HepG2 (cell line): Measurements from ENCODE around the gene BEND3.

ENCODE experiments used
- CREM ChIP-seq, 2 experiments: sonication (generic) in 1 of 2; formaldehyde crosslinking in 1 of 2; IDR thresholded peaks; 2 replicates each; pipeline versions ENCODE4 v1.4.0 to v1.6.1; 2016 to 2020; ENCODE audit warnings: antibody characterized with exemption in 1 of 2, mild to moderate bottlenecking in 1 of 2, missing genetic modification reagents in 1 of 2
- EP300 ChIP-seq, 3 experiments: sonication (generic) in 1 of 3; formaldehyde crosslinking in 1 of 3; IDR thresholded peaks; 2 replicates each; pipeline versions ENCODE4 v1.5.1 to v1.6.1; 2011 to 2020; ENCODE audit warnings: low read depth in 2 of 3, low read length in 2 of 3, borderline replicate concordance in 1 of 3, improper control_type of control experiment in 1 of 3, mild to moderate bottlenecking in 1 of 3, missing genetic modification reagents in 1 of 3, moderate library complexity in 1 of 3
- HMG20B ChIP-seq: conservative IDR thresholded peaks from 2 replicates; pipeline ENCODE4 v1.6.1; 2016; ENCODE audit warnings: missing genetic modification reagents, missing compliant biosample characterization
- POLR2AphosphoS2 ChIP-seq: IDR thresholded peaks from 2 replicates; pipeline ENCODE4 v1.6.1; 2011; ENCODE audit warnings: low read depth, low read length, improper control_type of control experiment
- RFX5 ChIP-seq: IDR thresholded peaks from 2 replicates; pipeline ENCODE4 v1.6.1; 2011; ENCODE audit warnings: low read depth, low read length, improper control_type of control experiment
- SIN3A ChIP-seq: IDR thresholded peaks from 2 replicates; pipeline ENCODE4 v1.6.1; 2011; ENCODE audit warnings: low read depth, mild to moderate bottlenecking, control low read depth, low read length, borderline replicate concordance
- ZFX ChIP-seq: sonication (generic); formaldehyde crosslinking; IDR thresholded peaks from 2 replicates; pipeline ENCODE4 v1.4.0; 2020; ENCODE audit warnings: mild to moderate bottlenecking, low read depth, missing genetic modification reagents, moderate library complexity
- ZNF10 ChIP-seq: sonication (generic); formaldehyde crosslinking; IDR thresholded peaks from 2 replicates; pipeline ENCODE4 v1.4.0; 2020; ENCODE audit warnings: mild to moderate bottlenecking, low read depth, missing genetic modification reagents, borderline replicate concordance
- ZNF292 ChIP-seq: sonication (generic); formaldehyde crosslinking; IDR thresholded peaks from 2 replicates; pipeline ENCODE4 v1.8.1; 2022; ENCODE audit warnings: mild to moderate bottlenecking, low read depth, missing genetic modification reagents, borderline replicate concordance
- ZNF496 ChIP-seq: sonication (generic); formaldehyde crosslinking; IDR thresholded peaks from 2 replicates; pipeline ENCODE4 v1.8.1; 2023; ENCODE audit warnings: mild to moderate bottlenecking, moderate library complexity, missing genetic modification reagents; ENCODE audit not compliant: insufficient replicate concordance
- ZNF652 ChIP-seq: IDR thresholded peaks from 2 replicates; pipeline ENCODE4 v1.6.1; 2016; ENCODE audit warnings: low read depth, borderline replicate concordance
- TF ChIP-seq, protein P1 (sequence below): sonication (generic); formaldehyde crosslinking; IDR thresholded peaks from 2 replicates; pipeline ENCODE4 v1.5.0; 2020; ENCODE audit warnings: mild to moderate bottlenecking, missing genetic modification reagents, moderate library complexity

- no peak for TF ChIP-seq EP300 (IDR thresholded peaks at IDR 0.05; ENCODE audit: low read depth in 2 of 2, low read length in 2 of 2)
- TF ChIP-seq EP300 (CRISPR knock-in tag; IDR thresholded peaks at IDR 0.05; ENCODE audit: borderline replicate concordance) = no peak
- TF ChIP-seq RFX5 = no peak
- no peak for TF ChIP-seq POLR2AphosphoS2
- TF ChIP-seq ZNF496 (CRISPR knock-in tag) = no peak
- no peak for TF ChIP-seq ZNF652 (CRISPR knock-in tag)
- no peak for TF ChIP-seq HMG20B (CRISPR knock-in tag)
- TF ChIP-seq ZFX (CRISPR knock-in tag) = no peak
- TF ChIP-seq, protein P1, sequence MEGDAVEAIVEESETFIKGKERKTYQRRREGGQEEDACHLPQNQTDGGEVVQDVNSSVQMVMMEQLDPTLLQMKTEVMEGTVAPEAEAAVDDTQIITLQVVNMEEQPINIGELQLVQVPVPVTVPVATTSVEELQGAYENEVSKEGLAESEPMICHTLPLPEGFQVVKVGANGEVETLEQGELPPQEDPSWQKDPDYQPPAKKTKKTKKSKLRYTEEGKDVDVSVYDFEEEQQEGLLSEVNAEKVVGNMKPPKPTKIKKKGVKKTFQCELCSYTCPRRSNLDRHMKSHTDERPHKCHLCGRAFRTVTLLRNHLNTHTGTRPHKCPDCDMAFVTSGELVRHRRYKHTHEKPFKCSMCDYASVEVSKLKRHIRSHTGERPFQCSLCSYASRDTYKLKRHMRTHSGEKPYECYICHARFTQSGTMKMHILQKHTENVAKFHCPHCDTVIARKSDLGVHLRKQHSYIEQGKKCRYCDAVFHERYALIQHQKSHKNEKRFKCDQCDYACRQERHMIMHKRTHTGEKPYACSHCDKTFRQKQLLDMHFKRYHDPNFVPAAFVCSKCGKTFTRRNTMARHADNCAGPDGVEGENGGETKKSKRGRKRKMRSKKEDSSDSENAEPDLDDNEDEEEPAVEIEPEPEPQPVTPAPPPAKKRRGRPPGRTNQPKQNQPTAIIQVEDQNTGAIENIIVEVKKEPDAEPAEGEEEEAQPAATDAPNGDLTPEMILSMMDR (CRISPR knock-in tag) = no peak
- TF ChIP-seq ZNF292 (CRISPR knock-in tag) = no peak
- TF ChIP-seq ZNF10 (CRISPR knock-in tag) = no peak
- no peak for TF ChIP-seq SIN3A
- no peak for TF ChIP-seq CREM (IDR thresholded peaks at IDR 0.05)
- TF ChIP-seq CREM (CRISPR knock-in tag; IDR thresholded peaks at IDR 0.05) = no peak
These were observed 3.7 kb upstream of the BEND3 start for GRCh38 chr6:107118976-107119375.
